Mammary epithelial cell (primary cell): ENCODE results near the gene CEACAM1.

Experiments used
- EZH2 ChIP-seq: IDR thresholded peaks from 2 replicates; pipeline ENCODE4 v1.6.1; 2012; ENCODE audit warnings: low read length, inconsistent platforms, borderline replicate concordance
- TF ChIP-seq, protein P1 (sequence below), 2 donors: IDR thresholded peaks in 1 of 2; conservative IDR thresholded peaks in 1 of 2; 2 replicates each; pipeline ENCODE4 v1.5.1; 2011 to 2012; ENCODE audit warnings: inconsistent platforms in 2 of 2, low read length in 2 of 2, mild to moderate bottlenecking in 2 of 2, control low read depth in 1 of 2, low read depth in 1 of 2; ENCODE audit not compliant: insufficient read depth in 1 of 2; ENCODE audit errors: extremely low read depth in 1 of 2

DNA sequence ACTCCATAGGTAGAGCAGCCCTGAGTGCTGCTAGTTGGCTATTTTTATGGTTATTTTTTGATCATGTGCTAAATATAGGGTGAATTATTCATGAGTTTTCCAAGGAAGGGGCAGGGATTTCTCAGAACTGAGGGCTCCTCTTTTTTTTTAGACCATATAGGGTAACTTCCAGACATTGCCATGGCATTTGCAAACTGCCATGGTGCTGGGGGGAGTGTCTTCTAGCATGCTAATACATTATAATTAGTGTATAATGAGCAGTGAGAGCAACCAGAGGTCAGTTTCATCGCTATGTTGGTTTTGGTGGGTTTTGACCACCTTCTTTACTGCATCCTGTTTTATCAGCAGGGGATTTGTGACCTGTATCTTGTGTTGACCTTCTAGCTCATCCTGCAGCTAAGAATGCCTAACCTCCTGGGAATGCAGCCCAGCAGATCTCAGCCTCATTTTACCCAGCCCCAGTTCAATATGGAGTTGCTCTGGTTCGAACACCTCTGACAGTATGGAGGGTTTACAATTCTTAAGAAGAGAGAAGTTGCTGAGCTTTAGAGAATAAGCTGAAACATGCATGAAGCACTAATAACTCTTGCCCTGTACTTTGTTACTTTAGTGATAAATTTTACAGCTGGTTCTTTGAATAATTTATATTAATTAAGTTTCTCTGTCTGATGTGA lies 31.7 kb downstream of the CEACAM1 start:
- TF ChIP-seq, protein P1, sequence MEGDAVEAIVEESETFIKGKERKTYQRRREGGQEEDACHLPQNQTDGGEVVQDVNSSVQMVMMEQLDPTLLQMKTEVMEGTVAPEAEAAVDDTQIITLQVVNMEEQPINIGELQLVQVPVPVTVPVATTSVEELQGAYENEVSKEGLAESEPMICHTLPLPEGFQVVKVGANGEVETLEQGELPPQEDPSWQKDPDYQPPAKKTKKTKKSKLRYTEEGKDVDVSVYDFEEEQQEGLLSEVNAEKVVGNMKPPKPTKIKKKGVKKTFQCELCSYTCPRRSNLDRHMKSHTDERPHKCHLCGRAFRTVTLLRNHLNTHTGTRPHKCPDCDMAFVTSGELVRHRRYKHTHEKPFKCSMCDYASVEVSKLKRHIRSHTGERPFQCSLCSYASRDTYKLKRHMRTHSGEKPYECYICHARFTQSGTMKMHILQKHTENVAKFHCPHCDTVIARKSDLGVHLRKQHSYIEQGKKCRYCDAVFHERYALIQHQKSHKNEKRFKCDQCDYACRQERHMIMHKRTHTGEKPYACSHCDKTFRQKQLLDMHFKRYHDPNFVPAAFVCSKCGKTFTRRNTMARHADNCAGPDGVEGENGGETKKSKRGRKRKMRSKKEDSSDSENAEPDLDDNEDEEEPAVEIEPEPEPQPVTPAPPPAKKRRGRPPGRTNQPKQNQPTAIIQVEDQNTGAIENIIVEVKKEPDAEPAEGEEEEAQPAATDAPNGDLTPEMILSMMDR (conservative IDR thresholded peaks at IDR 0.05 in 1 of 2, IDR thresholded peaks at IDR 0.05 in 1 of 2; ENCODE audit: extremely low read depth in 1 of 2, insufficient read depth in 1 of 2, low read depth in 1 of 2, low read length in 2 of 2): no peak
- no peak for TF ChIP-seq EZH2
